Thymus (tissue), 11 donors: ENCODE results near the gene APLP2. TPM values are rescaled to one million over a fixed set of nuclear protein-coding genes. Genes with fewer than 3 reads are reported as not detected.
A peak's percentile ranks its signal among the peaks of the same experiment; 100 is the strongest.

ENCODE experiments used
- DNase-seq, 9 donors: peaks; one replicate each; pipeline ENCODE4 v3.0.0-alpha.2; 2013; ENCODE audit warnings: low spot score in 9 of 9, low read depth in 6 of 9, missing footprints in 1 of 9
- H3K27ac ChIP-seq, 2 donors: one replicate each; pipeline ENCODE4 v1.5.1; 2013; ENCODE audit warnings: control low read depth in 1 of 2, low read depth in 1 of 2, low read length in 1 of 2, mild to moderate bottlenecking in 1 of 2, moderate library complexity in 1 of 2
- H3K27me3 ChIP-seq, 2 donors: one replicate each; pipeline ENCODE4 v1.5.1; 2013; ENCODE audit warnings: low read length in 1 of 2; ENCODE audit not compliant: control insufficient read depth in 2 of 2, insufficient read depth in 1 of 2
- H3K36me3 ChIP-seq, 2 donors: one replicate each; pipeline ENCODE4 v1.5.1; 2013; ENCODE audit warnings: low read length in 1 of 2, mild to moderate bottlenecking in 1 of 2, moderate library complexity in 1 of 2; ENCODE audit not compliant: control insufficient read depth in 2 of 2, insufficient read depth in 2 of 2
- H3K4me1 ChIP-seq, 2 donors: one replicate each; pipeline ENCODE4 v1.5.1; 2013; ENCODE audit warnings: low read length in 2 of 2; ENCODE audit not compliant: control insufficient read depth in 2 of 2, insufficient read depth in 2 of 2
- H3K4me3 ChIP-seq, 2 donors: one replicate each; pipeline ENCODE4 v1.5.1; 2013; ENCODE audit warnings: low read length in 2 of 2, control low read depth in 1 of 2, mild to moderate bottlenecking in 1 of 2
- H3K9me3 ChIP-seq, 2 donors: one replicate each; pipeline ENCODE4 v1.5.1; 2013; ENCODE audit warnings: low read length in 1 of 2, mild to moderate bottlenecking in 1 of 2; ENCODE audit not compliant: control insufficient read depth in 2 of 2, insufficient read depth in 1 of 2
- WGBS: extraction: QIAGEN DNeasy Blood & Tissue Kit; methylation state at CpG from one replicate; pipeline ENCODE4 v1.1.7; 2013; 5-methylcytosine and 5-hydroxymethylcytosine counted together
- polyA plus RNA-seq: library from polyadenylated mRNA; stranded (reverse); fragments of 200-250 nt; gene quantifications from one replicate; pipeline ENCODE4 v1.2.3, GENCODE V29; 2013
- total RNA-seq: library from RNA; stranded (reverse); fragments of 120-200 nt; gene quantifications from one replicate; pipeline ENCODE4 v1.2.4, GENCODE V29; 2013
- donor health status: healthy.

Gene APLP2
- total and polyA plus RNA-seq, 2 donors = 74.4 to 101 TPM

GRCh38 chr11:130124096-130124495 lies 54.4 kb downstream of the APLP2 start:
- H3K27me3 ChIP-seq = no peaks in the 10 kb centered on the region
- 89% methylated on average over 4 of the region's 4 CpGs for WGBS
- H3K27ac ChIP-seq = no peak overlapping the region
- H3K9me3 ChIP-seq = no peaks in the 10 kb centered on the region
- peaks cover 26 to 36% of the 10 kb centered on the region in 2 donors for H3K36me3 ChIP-seq
- no peak for DNase-seq
- H3K4me1 ChIP-seq = peaks cover 0 to 12% of the 10 kb centered on the region in 2 donors
- no peak overlapping the region for H3K4me3 ChIP-seq

- WGBS = 95% methylated on average over 4 of the region's 4 CpGs
- Histone ChIP-seq H3K4me3 (no peak overlapping the region), H3K27me3 (no peaks in the 10 kb centered on the region), H3K4me1 (peaks cover 0 to 8% of the 10 kb centered on the region in 2 donors), H3K36me3 (peaks cover 33 to 45% of the 10 kb centered on the region in 2 donors), H3K9me3 (no peaks in the 10 kb centered on the region), H3K27ac (no peak overlapping the region)
- DNase-seq = no peak
These were observed 55.9 kb downstream of the APLP2 start for GRCh38 chr11:130125638-130126037.

- Histone ChIP-seq H3K27ac (no peak overlapping the region), H3K4me3 (no peak overlapping the region), H3K9me3 (no peaks in the 10 kb centered on the region), H3K27me3 (no peaks in the 10 kb centered on the region), H3K4me1 (peaks cover 0 to 7% of the 10 kb centered on the region in 2 donors), H3K36me3 (peaks cover 38 to 52% of the 10 kb centered on the region in 2 donors)
- WGBS = 97% methylated on average over 5 of the region's 5 CpGs
- no peak for DNase-seq
These were observed 56.8 kb downstream of the APLP2 start for GRCh38 chr11:130126516-130126915.

- H3K27me3 ChIP-seq = no peaks in the 10 kb centered on the region
These were observed 57.8 kb downstream of the APLP2 start for GRCh38 chr11:130127509-130127908.

GRCh38 chr11:130128626-130129025 lies 58.9 kb downstream of the APLP2 start:
- WGBS = 98% methylated on average over 2 of the region's 2 CpGs
- no peak for DNase-seq
- H3K36me3 ChIP-seq = peaks cover 39% of the 10 kb centered on the region in 2 donors
- H3K4me1 ChIP-seq = no peaks in the 10 kb centered on the region
- no peak overlapping the region for H3K4me3 ChIP-seq
- H3K9me3 ChIP-seq = no peaks in the 10 kb centered on the region
- H3K27me3 ChIP-seq = no peaks in the 10 kb centered on the region
- no peak overlapping the region for H3K27ac ChIP-seq

More at GRCh38 chr11:130127509-130127908, 57.8 kb downstream of the APLP2 start:
- no peak for DNase-seq
- H3K9me3 ChIP-seq = no peaks in the 10 kb centered on the region
- H3K36me3 ChIP-seq = peaks cover 41 to 48% of the 10 kb centered on the region in 2 donors
- peak overlapping the region in 1 of 2 donors; percentile 27 for H3K27ac ChIP-seq
- no peak overlapping the region for H3K4me3 ChIP-seq
- 98% methylated on average over 4 of the region's 4 CpGs for WGBS
- H3K4me1 ChIP-seq = no peaks in the 10 kb centered on the region

GRCh38 chr11:130129922-130130321 lies 60.2 kb downstream of the APLP2 start:
- DNase-seq = no peak
- H3K27me3 ChIP-seq = no peaks in the 10 kb centered on the region
- no peak overlapping the region for H3K27ac ChIP-seq
- no peak overlapping the region for H3K4me3 ChIP-seq
- H3K4me1 ChIP-seq = no peaks in the 10 kb centered on the region
- WGBS = 98% methylated on average over 11 of the region's 11 CpGs
- no peaks in the 10 kb centered on the region for H3K9me3 ChIP-seq
- peaks cover 34 to 35% of the 10 kb centered on the region in 2 donors for H3K36me3 ChIP-seq

GRCh38 chr11:130131961-130132850 lies 62.5 kb downstream of the APLP2 start:
- Histone ChIP-seq H3K27me3 (no peaks in the 10 kb centered on the region), H3K9me3 (no peaks in the 10 kb centered on the region), H3K4me1 (no peaks in the 10 kb centered on the region), H3K4me3 (no peak overlapping the region), H3K27ac (no peak overlapping the region), H3K36me3 (peaks cover 30 to 31% of the 10 kb centered on the region in 2 donors)
- 74% methylated on average over 9 of the region's 9 CpGs for WGBS
- peak in 8 of 9 donors; percentile 45 to 79 (median 52) for DNase-seq

GRCh38 chr11:130133716-130134115 lies 64.0 kb downstream of the APLP2 start:
- Histone ChIP-seq H3K27ac (no peak overlapping the region), H3K9me3 (no peaks in the 10 kb centered on the region), H3K27me3 (no peaks in the 10 kb centered on the region), H3K4me3 (no peak overlapping the region), H3K36me3 (peaks cover 25 to 29% of the 10 kb centered on the region in 2 donors), H3K4me1 (no peaks in the 10 kb centered on the region)
- WGBS = 97% methylated on average over 8 of the region's 8 CpGs
- DNase-seq = no peak

GRCh38 chr11:130136107-130136506 lies 66.4 kb downstream of the APLP2 start:
- WGBS = 97% methylated on average over 7 of the region's 7 CpGs
- Histone ChIP-seq H3K36me3 (peaks cover 8 to 18% of the 10 kb centered on the region in 2 donors), H3K4me3 (no peak overlapping the region), H3K9me3 (no peaks in the 10 kb centered on the region), H3K27me3 (no peaks in the 10 kb centered on the region), H3K27ac (no peak overlapping the region), H3K4me1 (no peaks in the 10 kb centered on the region)
- no peak for DNase-seq
